SU-DHL-6 (cell line): Measurements from ENCODE around the gene KCNIP4.
A peak's percentile ranks its signal among the peaks of the same experiment; 100 is the strongest.

Experiments
- H2AFZ ChIP-seq: fragments of 200-600 bp; sonication (generic); 2 replicates; pipeline ENCODE4 v1.6.1; 2014; ENCODE audit warnings: low read depth, mild to moderate bottlenecking, moderate library complexity, mixed read lengths, antibody characterized with exemption, low read length; ENCODE audit not compliant: severe bottlenecking
- H3F3A ChIP-seq: fragments of 200-600 bp; shearing (Covaris generic); 2 replicates; pipeline ENCODE4 v1.6.0; 2016; ENCODE audit warnings: antibody characterized with exemption, mild to moderate bottlenecking; ENCODE audit not compliant: insufficient read depth
- H3K27ac ChIP-seq: fragments of 200-600 bp; sonication (generic); 2 replicates; pipeline ENCODE4 v1.5.1; 2016; ENCODE audit warnings: low read depth, mild to moderate bottlenecking, low read length, moderate library complexity, mixed read lengths
- H3K27me3 ChIP-seq: fragments of 200-600 bp; sonication (generic), shearing (Covaris generic); 2 replicates; pipeline ENCODE4 v1.6.0; 2014; ENCODE audit warnings: mild to moderate bottlenecking, low read length
- H3K36me3 ChIP-seq: fragments of 200-600 bp; sonication (generic); 2 replicates; pipeline ENCODE4 v1.6.1; 2014; ENCODE audit warnings: mild to moderate bottlenecking, low read length, mixed read lengths
- H3K4me2 ChIP-seq: fragments of 300-600, 200-600 bp; shearing (Covaris generic), sonication (generic); 2 replicates; pipeline ENCODE4 v1.6.0; 2014; ENCODE audit warnings: low read length, low read depth, mild to moderate bottlenecking; ENCODE audit not compliant: poor library complexity, severe bottlenecking
- H3K4me3 ChIP-seq: fragments of 200-600 bp; sonication (generic); 2 replicates; pipeline ENCODE4 v1.5.1; 2014; ENCODE audit warnings: antibody characterized with exemption, low read length, mild to moderate bottlenecking, mixed read lengths; ENCODE audit not compliant: insufficient read depth, poor library complexity, severe bottlenecking
- H3K79me2 ChIP-seq: fragments of 200-600 bp; sonication (generic); 2 replicates; pipeline ENCODE4 v1.6.1; 2014; ENCODE audit warnings: mild to moderate bottlenecking, low read length, moderate library complexity; ENCODE audit not compliant: insufficient read depth
- H3K9ac ChIP-seq: fragments of 200-600 bp; sonication (generic); 2 replicates; pipeline ENCODE4 v1.7.0; 2014; ENCODE audit warnings: mild to moderate bottlenecking, low read length
- H3K9me2 ChIP-seq: fragments of 200-600 bp; sonication (generic); replicated peaks from 2 replicates; pipeline ENCODE4 v1.6.1; 2014; ENCODE audit warnings: low read length; ENCODE audit not compliant: insufficient read depth
- H3K9me3 ChIP-seq: fragments of 200-600 bp; sonication (generic); 2 replicates; pipeline ENCODE4 v1.6.1; 2014; ENCODE audit warnings: low read length, mixed read lengths; ENCODE audit not compliant: insufficient read depth
- H4K20me1 ChIP-seq: fragments of 200-600 bp; sonication (generic); 2 replicates; pipeline ENCODE4 v1.6.1; 2014; ENCODE audit warnings: low read depth, mild to moderate bottlenecking, antibody characterized with exemption, low read length, moderate library complexity, mixed read lengths
- EZH2phosphoT487 ChIP-seq: fragments of 200-600 bp; sonication (generic), shearing (Covaris generic); conservative IDR thresholded peaks from 2 replicates; pipeline ENCODE4 v1.6.1; 2018; ENCODE audit warnings: mild to moderate bottlenecking, antibody characterized with exemption, low read length, moderate library complexity, mixed read lengths
- TF ChIP-seq, protein P1 (sequence below): fragments of 200-600 bp; sonication (generic); IDR thresholded peaks from one replicate; pipeline ENCODE4 v1.5.1; 2017; ENCODE audit warnings: antibody characterized with exemption, mild to moderate bottlenecking, low read length, moderate library complexity; ENCODE audit not compliant: insufficient read depth, poor library complexity, severe bottlenecking

KCNIP4 gene

DNA sequence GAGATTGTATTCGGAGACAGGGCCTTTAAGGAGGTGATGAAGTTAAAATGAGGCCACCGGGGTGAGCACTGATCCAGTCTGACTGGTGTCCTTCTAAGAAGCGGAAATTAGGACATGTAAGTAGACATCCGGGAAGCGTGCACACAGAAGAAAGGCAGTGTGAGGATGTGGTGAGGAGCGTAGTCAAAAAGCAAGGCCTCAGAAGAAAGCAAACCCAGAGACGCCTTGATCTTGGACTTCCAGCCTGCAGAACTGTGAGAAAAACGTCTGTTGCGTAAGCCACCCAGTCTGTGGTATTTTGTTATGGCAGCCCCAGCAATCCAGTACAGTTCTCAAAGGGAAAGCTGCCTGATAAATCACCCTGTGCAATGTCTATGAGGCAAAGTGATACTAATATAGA, 153.5 kb downstream of the KCNIP4 start:
- H3K9ac ChIP-seq: no peak overlapping the region
- H3K36me3 ChIP-seq: no peaks in the 10 kb centered on the region
- no peak overlapping the region for H3K4me3 ChIP-seq
- H4K20me1 ChIP-seq: no peaks in the 10 kb centered on the region
- no peaks in the 10 kb centered on the region for H3K27me3 ChIP-seq
- no peaks in the 10 kb centered on the region for H3K9me2 ChIP-seq
- H3K9me3 ChIP-seq: no peaks in the 10 kb centered on the region
- no peaks in the 10 kb centered on the region for H3F3A ChIP-seq
- no peak for TF ChIP-seq EZH2phosphoT487
- TF ChIP-seq, protein P1, sequence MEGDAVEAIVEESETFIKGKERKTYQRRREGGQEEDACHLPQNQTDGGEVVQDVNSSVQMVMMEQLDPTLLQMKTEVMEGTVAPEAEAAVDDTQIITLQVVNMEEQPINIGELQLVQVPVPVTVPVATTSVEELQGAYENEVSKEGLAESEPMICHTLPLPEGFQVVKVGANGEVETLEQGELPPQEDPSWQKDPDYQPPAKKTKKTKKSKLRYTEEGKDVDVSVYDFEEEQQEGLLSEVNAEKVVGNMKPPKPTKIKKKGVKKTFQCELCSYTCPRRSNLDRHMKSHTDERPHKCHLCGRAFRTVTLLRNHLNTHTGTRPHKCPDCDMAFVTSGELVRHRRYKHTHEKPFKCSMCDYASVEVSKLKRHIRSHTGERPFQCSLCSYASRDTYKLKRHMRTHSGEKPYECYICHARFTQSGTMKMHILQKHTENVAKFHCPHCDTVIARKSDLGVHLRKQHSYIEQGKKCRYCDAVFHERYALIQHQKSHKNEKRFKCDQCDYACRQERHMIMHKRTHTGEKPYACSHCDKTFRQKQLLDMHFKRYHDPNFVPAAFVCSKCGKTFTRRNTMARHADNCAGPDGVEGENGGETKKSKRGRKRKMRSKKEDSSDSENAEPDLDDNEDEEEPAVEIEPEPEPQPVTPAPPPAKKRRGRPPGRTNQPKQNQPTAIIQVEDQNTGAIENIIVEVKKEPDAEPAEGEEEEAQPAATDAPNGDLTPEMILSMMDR: no peak
- no peak overlapping the region for H2AFZ ChIP-seq
- H3K79me2 ChIP-seq: no peaks in the 10 kb centered on the region
- H3K4me2 ChIP-seq: no peak overlapping the region
- H3K27ac ChIP-seq: no peak overlapping the region

DNA sequence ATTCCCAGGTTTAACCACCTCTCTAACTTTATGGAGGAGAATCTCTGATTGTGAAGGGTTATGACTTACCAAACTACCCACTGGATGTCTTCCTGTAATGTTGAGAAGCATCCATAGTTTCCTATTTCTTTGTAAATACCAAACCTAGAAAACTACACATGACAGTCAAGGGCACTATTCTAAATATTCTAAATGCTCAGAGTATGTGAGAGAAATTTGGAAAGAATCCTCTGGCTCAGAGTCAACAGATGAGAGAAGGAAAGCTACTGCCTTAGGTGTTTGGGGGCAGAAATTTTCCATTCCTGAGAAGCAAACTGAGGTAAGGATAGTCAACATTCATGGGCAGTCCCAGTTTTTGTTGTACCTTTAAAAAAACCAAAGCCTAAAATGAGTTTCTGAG, 155.8 kb downstream of the KCNIP4 start:
- Histone ChIP-seq H3K9me2 (no peaks in the 10 kb centered on the region), H3K79me2 (no peaks in the 10 kb centered on the region), H4K20me1 (no peaks in the 10 kb centered on the region), H3K36me3 (no peaks in the 10 kb centered on the region), H3K4me2 (no peak overlapping the region), H3K27me3 (no peaks in the 10 kb centered on the region), H3F3A (no peaks in the 10 kb centered on the region), H3K9ac (no peak overlapping the region), H3K4me3 (no peak overlapping the region), H2AFZ (no peak overlapping the region), H3K27ac (no peak overlapping the region), H3K9me3 (no peaks in the 10 kb centered on the region)
- TF ChIP-seq, protein P1: no peak
- no peak for TF ChIP-seq EZH2phosphoT487

DNA sequence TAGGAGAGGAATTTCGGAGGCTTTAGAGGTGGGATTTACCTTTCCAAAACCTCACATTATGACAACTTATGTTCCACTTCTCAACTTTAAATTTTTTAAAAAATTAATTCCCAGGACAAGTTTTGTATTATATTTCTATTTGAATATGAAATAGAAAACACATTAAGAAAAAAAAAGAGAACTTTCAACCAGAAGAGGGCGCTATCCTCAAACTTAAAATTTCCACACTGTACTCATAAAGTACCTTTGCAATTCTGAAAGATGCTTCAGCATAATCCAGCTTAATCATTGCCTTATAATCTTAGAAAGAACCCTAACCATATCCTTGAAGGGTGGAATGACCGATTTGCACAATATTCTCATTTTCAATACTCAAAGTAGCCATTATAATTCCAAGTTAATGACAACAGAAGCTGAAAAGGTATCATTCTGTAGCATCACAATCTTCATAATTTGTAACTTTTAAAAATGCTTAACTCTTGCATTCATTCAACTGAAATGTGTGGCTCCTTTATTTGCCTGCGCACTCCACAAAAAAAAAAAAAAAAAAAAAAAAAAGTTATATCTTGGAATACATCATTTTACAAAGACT, 158.0 kb downstream of the KCNIP4 start:
- Histone ChIP-seq H4K20me1 (no peaks in the 10 kb centered on the region), H3F3A (no peaks in the 10 kb centered on the region), H3K9ac (no peak overlapping the region), H2AFZ (no peak overlapping the region), H3K36me3 (no peaks in the 10 kb centered on the region), H3K27ac (no peak overlapping the region), H3K27me3 (no peaks in the 10 kb centered on the region), H3K79me2 (no peaks in the 10 kb centered on the region), H3K9me2 (no peaks in the 10 kb centered on the region), H3K9me3 (no peaks in the 10 kb centered on the region), H3K4me3 (no peak overlapping the region), H3K4me2 (no peak overlapping the region)
- TF ChIP-seq EZH2phosphoT487: no peak
- TF ChIP-seq, protein P1: peak; percentile 53

GRCh38 chr4:21780148-21780547, 168.4 kb downstream of the KCNIP4 start:
- Histone ChIP-seq H2AFZ (no peak overlapping the region), H3K27me3 (no peaks in the 10 kb centered on the region), H3K27ac (no peak overlapping the region), H3K36me3 (no peaks in the 10 kb centered on the region), H3F3A (no peaks in the 10 kb centered on the region), H3K79me2 (no peaks in the 10 kb centered on the region), H3K9me3 (no peaks in the 10 kb centered on the region), H3K9ac (no peak overlapping the region), H3K4me2 (no peak overlapping the region), H4K20me1 (no peaks in the 10 kb centered on the region), H3K9me2 (no peaks in the 10 kb centered on the region), H3K4me3 (no peak overlapping the region)
- TF ChIP-seq, protein P1: no peak
- no peak for TF ChIP-seq EZH2phosphoT487
